Kasumi-1 (cell line): ENCODE data around the gene FCHSD2.
"Not testable (repeated sequence)": the region's sequence is repeated elsewhere in the genome, so short reads cannot be mapped to it uniquely, and the experiment has no call there.

ENCODE experiments used
- DNase-seq, 2 experiments: peaks; one replicate each; lab custom pipeline; 2025; lab: John Stamatoyannopoulos, UW

FCHSD2 gene

DNA sequence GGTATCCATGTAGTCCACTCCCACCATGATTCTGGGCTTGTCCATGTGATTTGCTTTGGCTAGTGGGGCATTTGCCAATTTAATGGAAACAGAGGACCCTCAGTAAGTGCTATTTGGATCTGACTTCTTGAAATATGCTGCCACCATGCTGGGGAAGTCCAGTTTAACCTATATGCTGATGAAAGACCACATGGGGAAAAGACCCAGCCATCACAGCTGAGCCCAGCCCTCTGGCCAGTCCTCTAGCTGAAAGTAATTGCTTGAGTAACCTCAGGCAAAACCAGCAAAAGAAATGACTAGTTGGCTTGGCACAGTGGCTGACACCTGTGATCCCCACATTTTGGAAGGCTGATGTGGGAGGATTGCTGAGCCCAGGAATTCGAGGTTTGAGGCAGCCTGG lies 266.4 kb downstream of the FCHSD2 start:
- DNase-seq = no peak

DNA sequence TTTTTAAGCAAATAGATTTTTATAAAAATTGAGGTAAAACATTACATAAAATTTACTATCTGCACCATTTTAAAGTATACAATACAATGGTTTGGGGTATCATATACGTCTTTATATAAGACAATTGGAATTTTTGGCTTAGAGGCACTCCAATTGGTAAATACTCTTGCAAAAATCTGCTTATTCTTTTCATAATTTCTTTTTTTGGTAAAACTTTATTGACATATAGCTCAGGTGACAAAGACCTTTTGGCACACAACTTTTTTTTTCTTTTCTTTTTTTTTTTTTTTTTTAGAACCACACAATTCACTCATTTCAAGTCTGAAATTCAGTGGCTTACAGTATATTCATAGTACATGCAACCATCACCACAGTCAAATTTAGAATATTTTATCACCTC lies 270.1 kb downstream of the FCHSD2 start:
- DNase-seq = no peak

DNA sequence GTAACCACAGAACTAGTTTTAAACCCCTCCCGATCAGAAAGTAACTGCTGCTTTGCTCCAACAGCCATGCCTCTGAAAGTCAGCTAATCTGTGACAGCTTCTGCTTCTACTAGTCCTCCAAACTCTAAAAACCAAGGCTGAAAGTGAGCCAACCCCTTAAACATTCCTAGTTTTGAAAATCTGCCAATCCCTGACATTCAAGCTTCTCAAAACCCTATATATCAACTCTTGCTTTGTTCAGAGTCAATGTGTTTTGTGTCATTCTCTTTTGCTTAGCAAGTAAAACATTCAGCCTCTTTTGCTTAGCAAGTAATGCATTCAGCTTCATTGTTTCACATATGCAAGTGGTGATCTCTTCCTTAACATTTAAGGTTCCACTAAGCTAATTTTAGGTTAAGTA lies 271.0 kb downstream of the FCHSD2 start:
- DNase-seq = no peak

DNA sequence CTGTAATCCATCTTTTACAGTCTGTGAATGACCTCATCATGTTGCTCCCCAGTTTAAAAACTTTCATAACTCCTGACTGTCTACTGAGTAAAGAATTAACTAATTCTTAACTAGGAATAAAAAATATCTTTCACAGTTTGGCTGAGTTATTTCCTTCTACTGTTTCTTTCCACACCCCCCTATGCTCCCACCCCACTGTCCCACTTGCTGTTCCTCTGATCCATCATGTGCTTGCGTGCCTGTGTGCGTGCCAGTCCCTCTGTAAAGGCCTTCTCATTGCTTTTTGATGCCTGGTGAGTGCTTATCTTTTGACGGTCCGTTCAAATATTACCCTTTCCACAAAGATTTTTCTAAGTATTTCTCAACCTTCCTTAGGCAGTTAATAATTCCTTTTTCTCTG lies 272.3 kb downstream of the FCHSD2 start:
- DNase-seq = no peak

DNA sequence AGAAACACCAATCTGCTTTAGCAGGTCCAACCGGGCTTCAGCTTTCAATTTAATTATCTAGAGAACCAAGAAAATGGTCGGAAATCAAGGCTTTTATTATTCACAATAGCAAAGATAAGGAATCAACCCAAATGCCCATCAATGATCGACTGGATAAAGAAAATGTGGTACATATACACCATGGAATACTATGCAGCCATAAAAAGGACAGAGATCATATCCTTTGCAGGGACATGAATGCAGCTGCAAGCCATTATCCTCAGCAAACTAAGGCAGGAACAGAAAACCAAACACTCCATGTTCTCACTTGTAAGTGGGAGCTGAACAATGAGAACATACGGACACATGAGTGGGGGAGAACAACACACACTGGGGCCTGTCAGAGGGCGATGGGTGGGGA lies 274.1 kb downstream of the FCHSD2 start:
- DNase-seq = no peak

DNA sequence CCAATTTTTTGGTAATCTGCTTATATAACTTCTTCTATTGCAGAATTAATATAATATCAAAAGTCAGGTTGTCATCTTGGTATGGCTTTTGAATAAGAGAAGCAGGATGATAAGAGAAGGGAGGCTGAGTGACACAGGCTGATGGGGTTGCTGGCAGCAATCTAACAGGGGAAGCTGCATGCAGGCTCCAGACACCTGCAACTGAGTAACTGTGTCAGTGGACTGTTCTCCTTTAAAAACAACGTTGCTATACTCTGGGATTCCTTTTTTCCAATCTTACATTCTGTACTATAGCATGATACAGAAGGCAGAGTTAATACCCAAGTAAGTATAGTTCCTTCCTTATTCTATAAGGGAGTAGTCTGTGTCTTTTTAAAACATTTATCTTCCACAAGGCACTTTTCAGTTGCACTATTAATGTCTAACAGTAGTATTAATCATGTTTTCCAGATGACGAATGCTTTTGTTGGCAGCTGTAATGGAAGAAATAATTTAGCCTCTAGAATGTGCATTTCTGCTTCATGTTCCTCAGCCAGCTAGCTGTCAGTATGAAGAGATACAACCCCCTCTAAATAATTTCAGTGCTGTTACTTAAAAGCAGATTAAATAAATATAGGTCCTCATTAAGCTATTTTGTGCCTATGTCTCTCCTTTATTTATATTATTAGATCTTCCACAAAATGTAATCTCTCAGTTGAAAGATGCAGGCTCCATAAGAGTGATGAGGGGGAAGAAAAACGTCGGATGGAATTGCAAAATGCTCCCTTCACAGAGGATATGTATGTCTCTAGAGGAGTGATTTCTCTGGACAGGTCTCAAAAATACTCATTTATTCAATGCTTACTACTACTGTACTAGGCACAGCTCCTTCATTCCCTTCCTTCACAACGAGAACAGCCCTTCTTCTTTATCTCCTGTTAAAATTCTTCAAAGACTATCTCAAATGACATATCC lies 277.1 kb downstream of the FCHSD2 start:
- DNase-seq = peak in 1 of 2 experiments; percentile 6

DNA sequence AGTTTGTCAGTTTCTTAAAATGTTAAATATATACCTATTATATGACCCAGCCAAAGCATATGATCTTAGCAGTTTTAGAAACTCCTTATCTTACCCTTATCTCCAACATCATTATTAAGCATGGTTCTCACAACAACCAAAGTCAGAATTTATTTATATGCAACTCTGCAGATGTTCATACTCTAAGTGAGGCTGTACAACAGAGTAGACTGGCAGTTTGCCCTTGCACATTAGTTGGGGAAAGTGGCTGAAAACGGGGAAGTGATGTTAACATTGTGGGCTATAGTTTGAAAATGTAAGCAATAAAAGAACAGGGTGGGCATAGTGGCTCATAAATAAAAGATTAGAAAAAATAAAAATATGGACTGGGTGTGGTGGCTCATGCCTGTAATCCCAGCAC lies 278.2 kb downstream of the FCHSD2 start:
- peak; percentile 56 to 58 for DNase-seq

DNA sequence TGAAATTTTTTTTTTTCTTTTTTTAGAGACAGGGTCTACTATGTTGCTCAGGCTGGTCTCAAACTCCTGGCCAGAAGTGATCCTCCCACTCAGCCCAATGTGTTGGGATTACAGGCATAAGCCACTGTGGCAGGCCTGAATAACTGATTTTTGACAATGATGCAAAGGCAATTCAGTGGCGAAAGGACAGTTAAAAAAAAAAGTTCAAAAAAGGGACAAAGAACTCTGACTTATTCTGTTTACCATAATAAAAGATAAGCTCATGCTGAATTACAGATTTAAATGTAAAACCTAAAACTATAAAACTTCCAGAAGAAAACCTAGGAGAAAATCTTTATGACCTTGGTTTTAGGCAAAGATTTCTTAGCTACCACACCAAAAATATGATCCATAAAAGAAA lies 279.0 kb downstream of the FCHSD2 start:
- DNase-seq = no peak

DNA sequence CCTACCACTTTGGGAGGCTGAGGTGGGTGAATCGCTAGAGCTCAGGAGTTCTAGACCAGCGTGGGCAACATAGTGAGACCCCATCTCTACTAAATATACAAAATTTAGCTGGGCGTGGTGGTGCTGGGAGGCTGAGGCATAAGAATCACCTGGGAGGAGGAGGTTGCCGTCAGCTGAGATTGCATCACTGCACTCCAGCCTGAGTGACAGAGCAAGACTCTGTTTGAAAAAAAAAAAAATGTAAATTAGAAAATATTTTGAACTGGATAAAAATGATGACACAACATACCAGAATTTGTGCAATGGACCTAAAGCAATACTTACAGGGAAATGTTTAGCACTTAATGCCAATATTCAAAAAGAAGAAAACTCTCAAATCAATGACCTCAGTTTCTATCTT lies 281.5 kb downstream of the FCHSD2 start:
- no peak for DNase-seq

DNA sequence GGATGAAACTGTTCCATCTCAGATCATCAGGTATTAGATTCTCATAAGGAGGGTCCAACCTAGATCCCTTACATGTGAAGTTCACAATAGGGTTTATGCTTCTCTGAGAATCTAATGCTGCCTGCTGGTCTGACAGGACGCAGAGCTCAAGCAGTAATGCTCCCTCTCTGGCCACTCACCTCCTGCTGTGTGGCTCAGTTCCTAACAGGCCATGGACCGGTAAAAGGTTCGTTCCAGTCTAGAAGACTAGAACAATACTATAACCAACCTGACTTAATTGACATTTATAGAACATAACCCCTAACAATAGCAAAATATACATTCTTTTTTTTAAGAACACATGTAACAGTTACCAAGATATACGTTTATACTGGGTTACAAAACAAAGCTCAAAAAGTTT lies 282.1 kb downstream of the FCHSD2 start:
- DNase-seq = no peak

DNA sequence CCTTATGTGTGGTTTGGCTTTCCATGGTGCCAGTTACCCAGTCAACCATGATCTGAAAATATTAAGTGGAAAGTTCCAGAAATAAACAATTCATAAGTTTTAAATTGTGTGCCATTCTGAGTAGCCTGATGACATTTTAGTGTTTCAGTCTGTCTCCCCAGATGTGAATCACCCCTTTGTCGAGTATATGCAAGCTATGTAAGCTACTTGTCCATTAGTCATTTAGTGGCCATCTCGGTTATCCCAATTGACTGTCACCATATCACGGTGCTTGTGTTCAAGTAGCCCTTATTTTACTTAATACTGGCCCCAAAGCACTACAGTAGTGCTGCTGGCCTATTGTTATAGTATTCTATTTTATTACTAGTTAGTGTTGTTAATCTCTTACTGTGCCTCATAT lies 283.0 kb downstream of the FCHSD2 start:
- DNase-seq = no peak

DNA sequence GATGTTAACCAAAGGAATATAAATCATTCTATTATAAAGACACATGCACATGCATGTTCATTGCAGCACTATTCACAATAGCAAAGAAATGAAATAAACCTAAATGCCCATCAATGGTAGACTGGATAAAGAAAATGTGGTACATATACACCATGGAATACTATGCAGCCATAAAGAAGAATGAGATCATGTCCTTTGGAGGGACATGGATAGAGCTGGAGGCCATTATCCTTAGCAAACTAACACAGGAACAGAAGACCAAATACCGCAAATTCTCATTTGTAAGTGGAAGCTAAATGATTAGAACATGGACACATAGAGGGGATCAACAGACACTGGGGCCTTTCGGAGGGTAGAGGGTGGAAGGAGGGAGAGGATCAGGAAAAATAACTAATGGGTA lies 283.9 kb downstream of the FCHSD2 start:
- DNase-seq = not testable (repeated sequence)

DNA sequence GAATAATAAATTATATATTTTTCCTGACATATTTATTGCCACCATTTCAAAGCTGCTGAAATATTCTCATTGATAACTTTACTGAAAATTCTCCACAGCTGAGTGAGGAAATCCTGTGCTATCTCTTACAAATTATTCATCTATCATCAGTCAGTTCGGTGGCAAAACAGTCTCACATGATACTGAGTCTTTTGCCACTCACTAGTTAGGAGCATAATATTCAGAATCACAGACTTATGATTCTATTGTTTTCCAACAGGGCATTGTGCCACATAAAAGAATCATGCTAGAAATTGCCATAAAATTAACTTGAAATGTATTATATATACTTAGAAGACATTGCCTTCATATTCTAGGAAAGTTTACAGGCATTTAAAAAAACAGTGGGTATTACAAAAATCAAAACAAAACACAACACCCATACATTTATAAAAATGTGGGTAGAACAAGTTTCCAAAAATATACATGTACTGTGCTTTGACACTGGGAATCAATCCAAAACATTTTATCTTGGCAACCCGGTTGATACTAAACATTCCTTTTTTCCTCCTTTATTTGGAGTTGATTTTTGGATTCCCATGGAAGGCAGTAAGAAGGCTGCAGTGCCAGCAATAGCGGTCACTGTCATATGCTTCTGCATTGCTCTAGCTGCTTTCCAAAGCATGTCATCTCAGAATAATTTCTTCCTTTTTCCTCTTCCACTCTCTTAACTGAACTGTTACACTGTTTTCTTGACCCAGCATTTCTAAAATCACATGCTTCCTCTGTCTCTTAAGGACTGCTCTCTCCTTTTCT lies 285.4 kb downstream of the FCHSD2 start:
- no peak for DNase-seq

DNA sequence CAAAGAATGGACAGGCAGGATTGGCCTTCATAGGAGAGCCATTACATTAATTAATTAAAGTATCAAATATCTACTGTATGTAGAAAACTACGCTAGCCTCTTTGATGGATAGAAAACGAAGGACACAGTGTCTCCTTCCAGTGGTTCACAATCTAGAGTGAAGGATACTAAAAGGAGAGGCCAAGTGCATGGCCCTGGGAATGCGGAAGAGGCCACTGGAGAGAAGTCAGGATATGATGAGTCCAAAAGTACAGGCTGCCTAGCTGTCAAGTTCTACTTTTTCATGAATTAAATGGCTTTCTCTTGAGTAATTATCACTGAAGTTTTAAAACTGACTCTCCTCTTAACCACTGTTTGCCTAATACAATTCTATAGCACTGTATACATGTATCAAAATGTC lies 286.1 kb downstream of the FCHSD2 start:
- DNase-seq = no peak

DNA sequence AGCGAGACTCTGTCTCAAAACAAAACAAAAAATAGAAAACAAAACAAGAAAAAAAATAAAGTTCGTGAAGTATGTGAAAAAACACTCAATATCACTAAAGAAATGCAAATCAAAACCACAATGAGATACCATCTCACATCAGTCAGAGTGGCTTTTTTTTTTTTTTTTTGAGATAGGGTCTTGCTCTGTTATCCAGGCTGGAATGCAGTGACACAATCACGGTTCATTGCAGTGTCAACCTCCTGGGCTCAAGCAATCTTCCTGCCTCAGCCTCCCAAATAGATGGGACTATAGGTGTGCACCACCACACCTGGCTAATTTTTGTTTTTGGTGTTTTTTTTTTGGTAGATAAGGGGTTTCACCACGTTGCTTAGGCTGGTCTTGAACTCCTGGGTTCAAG lies 290.4 kb downstream of the FCHSD2 start:
- DNase-seq = no peak

DNA sequence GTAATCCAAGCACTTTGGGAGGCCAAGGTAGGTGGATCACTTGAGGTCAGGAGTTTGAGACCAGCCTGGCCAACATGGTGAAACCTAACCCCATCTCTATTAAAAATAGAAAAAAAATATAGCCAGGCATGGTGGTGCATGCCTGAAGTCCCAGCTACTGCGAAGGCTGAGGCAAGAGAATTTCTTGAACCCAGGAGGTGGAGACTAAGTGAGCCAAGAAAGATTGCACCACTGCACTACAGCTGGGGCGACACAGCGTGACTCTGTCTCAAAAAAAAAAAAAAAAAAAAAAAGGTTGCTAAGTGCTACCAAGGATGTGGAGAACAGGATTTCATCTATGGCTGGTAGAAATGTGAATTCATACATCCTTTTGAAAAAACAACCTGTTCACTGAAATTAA lies 291.3 kb downstream of the FCHSD2 start:
- no peak for DNase-seq

DNA sequence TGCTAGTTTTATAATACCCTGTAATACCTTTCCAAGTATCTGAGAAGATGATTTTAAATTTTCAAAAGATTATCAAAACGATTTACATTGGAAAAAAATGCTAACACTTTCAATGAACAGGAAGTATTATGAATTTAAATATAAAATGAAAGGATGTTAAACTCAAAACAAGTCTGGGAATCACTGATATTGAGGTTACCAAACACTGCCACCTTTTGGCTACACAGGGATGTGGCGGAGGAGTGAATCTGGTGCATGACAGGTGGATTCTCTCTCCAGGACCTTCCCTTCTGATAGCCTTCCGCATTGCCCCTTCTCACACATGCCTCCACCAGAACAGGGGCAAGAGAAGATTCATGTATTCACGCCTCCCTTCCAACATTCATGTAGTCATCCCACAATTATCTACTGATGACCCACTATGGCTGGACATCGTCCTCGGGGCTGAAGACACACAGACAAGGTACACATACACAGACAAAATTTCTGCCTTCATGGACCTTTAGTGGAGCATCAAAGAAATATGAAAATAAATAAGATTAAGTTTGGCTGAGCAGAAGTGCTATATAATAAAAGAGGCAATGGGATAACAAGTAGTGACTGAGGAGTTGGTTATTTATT lies 293.2 kb downstream of the FCHSD2 start:
- peak; percentile 47 to 60 for DNase-seq

DNA sequence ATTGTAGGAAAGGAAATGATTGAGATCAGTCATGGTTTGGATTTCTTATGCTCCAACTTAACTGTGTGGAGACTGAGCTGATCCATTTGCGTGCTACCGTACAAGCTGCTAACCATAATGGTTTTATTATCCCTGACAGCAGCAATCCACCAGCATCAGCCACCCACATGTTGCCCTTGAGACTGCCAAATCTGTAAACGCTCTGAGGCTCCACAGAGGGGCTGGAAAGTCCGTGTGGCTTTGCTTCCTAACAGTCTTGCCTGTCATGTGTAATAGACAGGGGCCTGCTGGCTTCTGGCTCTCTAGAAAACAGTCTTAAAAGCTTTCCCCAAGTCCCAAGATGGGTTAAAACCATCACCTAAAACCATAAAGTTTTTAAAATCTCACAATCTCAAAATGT lies 297.8 kb downstream of the FCHSD2 start:
- no peak for DNase-seq

DNA sequence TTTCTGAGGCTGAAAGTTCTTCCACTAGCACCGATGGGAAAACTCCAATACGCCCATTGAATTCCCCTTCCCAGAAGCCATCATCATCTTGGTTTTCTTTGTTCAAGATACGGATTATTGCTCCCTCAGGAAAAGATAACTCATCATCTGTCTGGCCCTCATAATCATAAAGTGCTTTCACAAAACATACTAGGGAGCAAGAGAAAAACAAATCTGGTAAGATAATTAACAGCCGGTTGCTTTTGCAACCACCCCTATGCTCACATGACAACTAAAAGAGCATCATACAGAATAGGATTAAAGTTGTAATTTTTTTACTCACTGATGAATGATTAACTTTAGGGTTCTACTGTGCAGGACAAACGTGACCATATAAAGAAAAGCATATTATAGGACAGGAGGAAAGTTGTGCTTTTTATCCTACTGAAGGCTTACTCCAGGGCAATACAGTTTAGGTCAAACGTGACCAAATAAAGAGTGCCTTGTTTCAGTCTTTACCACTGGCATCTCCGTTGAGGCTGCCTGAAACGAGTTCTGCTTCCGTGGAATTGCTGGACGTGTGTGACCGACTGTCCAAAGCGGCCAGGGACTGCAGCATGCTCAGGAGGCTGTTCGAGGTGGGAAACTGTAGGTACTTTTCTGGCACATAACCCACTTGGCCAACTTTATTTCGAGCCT lies 299.3 kb downstream of the FCHSD2 start:
- no peak for DNase-seq

DNA sequence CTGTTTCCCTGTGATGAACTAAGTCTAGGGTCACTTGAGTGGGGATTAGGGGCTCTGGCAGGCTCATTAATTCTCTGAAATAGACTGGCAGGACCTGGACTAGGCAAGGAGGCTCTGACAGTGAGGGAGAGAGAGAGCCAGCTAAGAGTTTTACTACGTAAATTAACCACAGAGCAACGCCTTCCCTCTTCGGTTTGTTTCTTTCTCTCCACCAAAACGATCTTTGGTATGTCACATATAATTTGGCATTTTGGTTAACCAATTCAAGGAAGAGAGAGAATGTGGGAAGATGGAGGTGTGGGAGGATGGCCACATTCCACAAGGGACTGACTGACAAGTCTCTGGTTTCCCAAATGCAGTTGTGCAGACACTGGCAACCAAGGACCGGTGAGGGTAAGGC lies 300.0 kb downstream of the FCHSD2 start:
- DNase-seq = no peak

DNA sequence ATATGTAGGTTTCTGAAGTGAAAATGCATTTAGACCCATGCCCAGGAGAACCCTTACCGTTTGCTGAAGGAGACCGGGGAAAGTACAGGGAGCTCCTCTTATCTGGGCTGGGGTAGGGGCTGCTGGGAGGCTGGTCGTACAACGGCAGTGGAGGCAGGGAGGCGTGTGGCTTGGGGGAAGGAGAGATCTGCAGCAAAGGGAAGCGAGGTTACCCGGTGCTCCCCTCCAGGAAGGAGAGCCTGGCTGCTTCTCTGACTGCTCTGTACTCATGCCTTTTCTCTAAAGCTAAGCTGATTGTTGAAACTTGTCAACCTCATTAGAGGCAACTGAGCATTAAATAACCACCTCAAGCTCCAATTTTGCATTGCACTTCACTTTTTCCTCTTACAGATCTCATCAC lies 300.7 kb downstream of the FCHSD2 start:
- DNase-seq = no peak

DNA sequence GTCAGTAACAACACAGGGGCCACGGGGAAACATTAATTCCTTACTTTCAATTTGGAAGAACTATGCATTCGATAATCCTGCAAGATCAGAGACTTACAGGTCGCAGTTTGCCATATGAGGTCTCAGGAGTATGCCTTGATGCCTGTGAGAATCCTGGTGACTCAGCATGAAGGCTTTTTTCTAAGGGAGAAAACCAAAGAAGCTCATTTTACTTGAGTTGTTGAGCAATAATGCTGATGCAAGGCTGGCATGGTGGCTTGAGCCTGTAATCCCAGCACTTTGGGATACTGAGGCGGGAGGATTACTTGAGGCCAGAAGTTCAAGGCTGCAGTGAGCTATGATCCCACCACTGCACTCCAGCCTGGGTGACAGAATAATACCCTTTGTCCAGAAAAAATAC lies 301.3 kb downstream of the FCHSD2 start:
- DNase-seq = no peak
